DND-41 (cell line): ENCODE results near the gene ABHD3.

Source experiments
- ATAC-seq: fragments of 200-7000 bp; cut with Tn5 transposase; 3 replicates; pipeline ENCODE4 v1.9.1; 2021; ENCODE audit warnings: low read depth; ENCODE audit not compliant: insufficient read depth
- DNase-seq: peaks from one replicate; pipeline ENCODE4 v3.0.0-alpha.2; 2020
- H2AFZ ChIP-seq: 2 replicates; pipeline ENCODE4 v1.6.0; 2012; ENCODE audit warnings: low read depth, low read length
- H3K27ac ChIP-seq: 2 replicates; pipeline ENCODE4 v1.5.1; 2012; ENCODE audit warnings: low read length, inconsistent platforms
- H3K27me3 ChIP-seq: fragments of 200-600 bp; sonication (generic); 2 replicates; pipeline ENCODE4 v1.6.0; 2012; ENCODE audit warnings: low read length, mild to moderate bottlenecking, inconsistent platforms; ENCODE audit not compliant: insufficient read depth, poor library complexity
- H3K36me3 ChIP-seq: 2 replicates; pipeline ENCODE4 v1.5.1; 2012; ENCODE audit warnings: low read length, inconsistent platforms; ENCODE audit not compliant: insufficient read depth
- H3K4me1 ChIP-seq: 2 replicates; pipeline ENCODE4 v1.5.1; 2012; ENCODE audit warnings: mild to moderate bottlenecking, low read length; ENCODE audit not compliant: insufficient read depth
- H3K4me2 ChIP-seq: 2 replicates; pipeline ENCODE4 v1.6.0; 2012; ENCODE audit warnings: mild to moderate bottlenecking, moderate library complexity, low read length, inconsistent platforms; ENCODE audit not compliant: insufficient read depth
- H3K4me3 ChIP-seq, 2 experiments: fragments of 200-600 bp in 1 of 2; shearing (Covaris generic) in 1 of 2; 2 replicates each; pipeline ENCODE4 v1.5.1; 2012 to 2016; ENCODE audit warnings: inconsistent platforms in 2 of 2, low read length in 2 of 2, mild to moderate bottlenecking in 2 of 2, low read depth in 1 of 2, moderate library complexity in 1 of 2
- H3K79me2 ChIP-seq: 2 replicates; pipeline ENCODE4 v1.6.0; 2012; ENCODE audit warnings: low read length, inconsistent platforms; ENCODE audit not compliant: insufficient read depth
- H3K9ac ChIP-seq: 2 replicates; pipeline ENCODE4 v1.6.0; 2012; ENCODE audit warnings: low read depth, mild to moderate bottlenecking, inconsistent platforms, low read length, moderate library complexity
- H3K9me3 ChIP-seq: 2 replicates; pipeline ENCODE4 v1.5.1; 2012; ENCODE audit warnings: low read length, moderate library complexity, mild to moderate bottlenecking, inconsistent platforms; ENCODE audit not compliant: insufficient read depth, severe bottlenecking
- H4K20me1 ChIP-seq: 2 replicates; pipeline ENCODE4 v1.6.0; 2012; ENCODE audit warnings: low read length; ENCODE audit not compliant: insufficient read depth
- EZH2 ChIP-seq: IDR thresholded peaks from 3 replicates; pipeline ENCODE4 v1.6.1; 2012; ENCODE audit warnings: borderline replicate concordance, low read depth, mild to moderate bottlenecking, moderate library complexity, low read length, inconsistent platforms; ENCODE audit not compliant: severe bottlenecking
- TF ChIP-seq, protein P1 (sequence below): IDR thresholded peaks from 2 replicates; pipeline ENCODE4 v1.5.1; 2012; ENCODE audit warnings: borderline replicate concordance, low read length, moderate library complexity, mild to moderate bottlenecking; ENCODE audit not compliant: poor library complexity, severe bottlenecking; ENCODE audit errors: extremely low read depth

ABHD3 gene

DNA sequence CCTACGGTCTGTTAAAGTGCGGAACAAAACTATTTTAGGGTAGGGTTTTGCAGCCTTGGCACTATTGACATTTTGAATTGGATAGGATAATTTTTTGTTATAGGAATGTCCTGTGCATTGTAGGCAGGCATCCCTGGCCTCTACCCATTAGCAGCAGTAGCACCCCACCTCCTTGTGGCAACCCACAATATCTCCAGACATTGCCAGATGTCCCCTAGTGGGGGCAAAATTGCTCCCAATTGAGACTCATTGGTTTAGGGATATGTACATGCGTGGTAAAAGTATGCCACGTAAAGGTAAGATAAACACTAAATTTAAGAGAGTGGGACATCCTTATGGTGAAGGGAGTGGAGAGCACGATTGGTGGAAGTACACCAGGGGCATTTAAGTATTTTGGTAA, 40.7 kb upstream of the ABHD3 start:
- Histone ChIP-seq H3K36me3 (peaks cover 3% of the 10 kb centered on the region; the same call in 1 of the 2 replicates), H3K27ac (no peak overlapping the region), H3K27me3 (no peaks in the 10 kb centered on the region), H2AFZ (no peak overlapping the region), H3K9ac (no peak overlapping the region), H3K79me2 (peaks cover 90% of the 10 kb centered on the region), H3K9me3 (no peaks in the 10 kb centered on the region), H3K4me1 (peaks cover 41% of the 10 kb centered on the region), H3K4me2 (0 out of 2 replicates have a peak overlapping the region, but pooled peaks have one; percentile 1), H3K4me3 (no peak overlapping the region), H4K20me1 (peaks cover 38% of the 10 kb centered on the region)
- DNase-seq (no peak), ATAC-seq (no peak)
- no peak for TF ChIP-seq EZH2
- TF ChIP-seq, protein P1, sequence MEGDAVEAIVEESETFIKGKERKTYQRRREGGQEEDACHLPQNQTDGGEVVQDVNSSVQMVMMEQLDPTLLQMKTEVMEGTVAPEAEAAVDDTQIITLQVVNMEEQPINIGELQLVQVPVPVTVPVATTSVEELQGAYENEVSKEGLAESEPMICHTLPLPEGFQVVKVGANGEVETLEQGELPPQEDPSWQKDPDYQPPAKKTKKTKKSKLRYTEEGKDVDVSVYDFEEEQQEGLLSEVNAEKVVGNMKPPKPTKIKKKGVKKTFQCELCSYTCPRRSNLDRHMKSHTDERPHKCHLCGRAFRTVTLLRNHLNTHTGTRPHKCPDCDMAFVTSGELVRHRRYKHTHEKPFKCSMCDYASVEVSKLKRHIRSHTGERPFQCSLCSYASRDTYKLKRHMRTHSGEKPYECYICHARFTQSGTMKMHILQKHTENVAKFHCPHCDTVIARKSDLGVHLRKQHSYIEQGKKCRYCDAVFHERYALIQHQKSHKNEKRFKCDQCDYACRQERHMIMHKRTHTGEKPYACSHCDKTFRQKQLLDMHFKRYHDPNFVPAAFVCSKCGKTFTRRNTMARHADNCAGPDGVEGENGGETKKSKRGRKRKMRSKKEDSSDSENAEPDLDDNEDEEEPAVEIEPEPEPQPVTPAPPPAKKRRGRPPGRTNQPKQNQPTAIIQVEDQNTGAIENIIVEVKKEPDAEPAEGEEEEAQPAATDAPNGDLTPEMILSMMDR = no peak

DNA sequence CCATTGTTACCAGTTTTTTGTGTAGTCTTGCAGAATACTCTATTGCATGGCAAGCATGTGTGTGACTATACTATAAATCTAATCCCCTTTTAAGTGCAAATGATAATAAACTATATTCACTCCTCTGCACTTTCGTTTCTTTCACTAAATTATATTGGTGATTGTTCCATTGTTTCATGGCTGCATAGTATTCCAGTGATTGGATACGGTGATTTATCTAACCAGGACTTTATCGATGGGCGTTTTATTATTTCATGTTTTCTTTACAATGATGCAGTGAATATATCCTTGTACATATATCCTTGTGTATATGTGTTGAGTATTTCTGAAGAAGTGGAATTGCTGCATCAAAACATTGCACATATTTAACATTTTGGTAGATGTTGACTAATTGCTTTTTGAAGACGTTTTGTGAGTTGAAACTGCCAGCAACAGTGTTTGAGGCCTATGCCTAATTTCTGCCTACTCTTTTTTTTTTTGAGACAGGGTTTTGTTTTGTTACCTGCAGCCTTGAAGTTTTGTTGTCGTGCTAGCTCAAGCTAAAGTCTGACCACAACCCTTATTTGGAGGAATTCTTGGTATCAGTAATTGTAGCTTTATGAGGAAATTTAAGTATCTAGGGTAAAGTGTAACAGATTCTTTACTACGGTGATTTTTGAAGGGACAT, 38.7 kb upstream of the ABHD3 start:
- Histone ChIP-seq H3K9ac (peak overlapping the region; percentile 99; the same call in 1 of the 2 replicates), H3K4me2 (peak overlapping the region; percentile 99), H3K4me3 (peak overlapping the region in 1 of 2 experiments; percentile 18; a peak in 1 of 4 replicates), H4K20me1 (peaks cover 32% of the 10 kb centered on the region), H3K4me1 (peaks cover 49% of the 10 kb centered on the region), H3K9me3 (no peaks in the 10 kb centered on the region), H3K79me2 (peaks cover 71% of the 10 kb centered on the region), H3K27me3 (no peaks in the 10 kb centered on the region), H2AFZ (no peak overlapping the region), H3K36me3 (peaks cover 3% of the 10 kb centered on the region; the same call in 1 of the 2 replicates), H3K27ac (no peak overlapping the region)
- DNase-seq (no peak), ATAC-seq (no peak)
- TF ChIP-seq, protein P1 = no peak
- no peak for TF ChIP-seq EZH2

DNA sequence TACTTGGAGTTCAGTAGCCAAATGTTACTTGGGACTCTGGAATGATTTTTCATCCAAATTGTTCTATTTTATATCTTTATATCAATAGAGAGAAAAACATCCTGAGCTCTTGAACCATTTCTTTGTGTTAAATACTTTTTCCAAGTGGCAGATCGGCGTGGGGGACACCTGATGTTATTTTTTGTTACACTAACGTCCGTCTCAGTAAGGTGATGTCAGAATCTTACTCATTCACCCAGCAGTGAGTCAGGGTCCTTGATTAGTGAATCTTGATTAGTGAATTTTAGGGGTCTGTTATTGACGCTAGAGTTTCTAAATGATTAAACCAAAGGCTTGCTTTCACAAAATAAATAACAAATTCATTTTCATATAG, 37.7 kb upstream of the ABHD3 start:
- Histone ChIP-seq H3K27ac (no peak overlapping the region), H3K36me3 (peaks cover 3% of the 10 kb centered on the region; the same call in 1 of the 2 replicates), H2AFZ (no peak overlapping the region), H3K9ac (peak overlapping the region; percentile 99), H3K9me3 (no peaks in the 10 kb centered on the region), H4K20me1 (peaks cover 31% of the 10 kb centered on the region), H3K79me2 (peaks cover 63% of the 10 kb centered on the region), H3K4me3 (peak overlapping the region; percentile 96 to 99; a peak in 3 of 4 replicates), H3K4me1 (peaks cover 44% of the 10 kb centered on the region), H3K4me2 (peak overlapping the region; percentile 99), H3K27me3 (no peaks in the 10 kb centered on the region)
- TF ChIP-seq, protein P1 = no peak
- no peak for TF ChIP-seq EZH2
- DNase-seq (no peak), ATAC-seq (no peak)
